Fibroblast of villous mesenchyme (primary cell): ENCODE measurements around the gene SPO11. TPM values are rescaled to one million over a fixed set of nuclear protein-coding genes. Genes with fewer than 3 reads are reported as not detected.

Experiments
- DNase-seq: peaks from one replicate; pipeline ENCODE4 v3.0.0-alpha.2; 2010; ENCODE audit warnings: low read depth
- H3K4me3 ChIP-seq: 2 replicates; pipeline ENCODE4 v1.5.1; 2011; ENCODE audit warnings: low read depth, mild to moderate bottlenecking, low read length
- total RNA-seq: library from RNA; depleted of rRNA; stranded (reverse); fragments of >200 nt; gene quantifications from 2 replicates; pipeline ENCODE4 v1.2.3, GENCODE V29; 2012
- TF ChIP-seq, protein P1 (sequence below): IDR thresholded peaks from 2 replicates; pipeline ENCODE4 v1.5.1; 2012; ENCODE audit warnings: low read depth, mild to moderate bottlenecking, low read length; ENCODE audit not compliant: insufficient read depth

Gene SPO11
- total RNA-seq, 1 donor = not detected

DNA sequence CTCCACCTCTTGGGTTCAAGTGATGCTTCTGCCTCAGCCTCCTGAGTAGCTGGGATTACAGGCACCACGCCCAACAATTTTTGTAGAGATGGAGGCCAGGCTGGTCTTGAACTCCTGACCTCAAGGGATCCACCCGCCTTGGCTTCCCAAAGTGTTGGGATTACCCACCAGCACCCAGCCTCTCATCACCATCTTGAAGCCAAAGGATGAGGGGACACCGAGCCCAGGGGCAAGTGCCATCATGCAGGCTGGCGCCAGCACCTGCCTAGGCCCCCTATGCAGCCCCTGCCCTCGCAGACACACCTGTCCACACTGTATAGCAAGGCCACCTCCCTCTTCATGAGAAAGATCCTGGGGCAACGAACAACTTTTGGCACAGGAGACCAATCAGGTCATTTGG, 56.3 kb downstream of the SPO11 start:
- no peak for DNase-seq
- TF ChIP-seq, protein P1, sequence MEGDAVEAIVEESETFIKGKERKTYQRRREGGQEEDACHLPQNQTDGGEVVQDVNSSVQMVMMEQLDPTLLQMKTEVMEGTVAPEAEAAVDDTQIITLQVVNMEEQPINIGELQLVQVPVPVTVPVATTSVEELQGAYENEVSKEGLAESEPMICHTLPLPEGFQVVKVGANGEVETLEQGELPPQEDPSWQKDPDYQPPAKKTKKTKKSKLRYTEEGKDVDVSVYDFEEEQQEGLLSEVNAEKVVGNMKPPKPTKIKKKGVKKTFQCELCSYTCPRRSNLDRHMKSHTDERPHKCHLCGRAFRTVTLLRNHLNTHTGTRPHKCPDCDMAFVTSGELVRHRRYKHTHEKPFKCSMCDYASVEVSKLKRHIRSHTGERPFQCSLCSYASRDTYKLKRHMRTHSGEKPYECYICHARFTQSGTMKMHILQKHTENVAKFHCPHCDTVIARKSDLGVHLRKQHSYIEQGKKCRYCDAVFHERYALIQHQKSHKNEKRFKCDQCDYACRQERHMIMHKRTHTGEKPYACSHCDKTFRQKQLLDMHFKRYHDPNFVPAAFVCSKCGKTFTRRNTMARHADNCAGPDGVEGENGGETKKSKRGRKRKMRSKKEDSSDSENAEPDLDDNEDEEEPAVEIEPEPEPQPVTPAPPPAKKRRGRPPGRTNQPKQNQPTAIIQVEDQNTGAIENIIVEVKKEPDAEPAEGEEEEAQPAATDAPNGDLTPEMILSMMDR = no peak
- no peak overlapping the region for H3K4me3 ChIP-seq

GRCh38 chr20:57386762-57387161, 57.2 kb downstream of the SPO11 start:
- no peak for DNase-seq
- no peak overlapping the region for H3K4me3 ChIP-seq
- TF ChIP-seq, protein P1 = no peak

GRCh38 chr20:57387463-57387862, 57.9 kb downstream of the SPO11 start:
- no peak for DNase-seq
- TF ChIP-seq, protein P1 = no peak
- no peak overlapping the region for H3K4me3 ChIP-seq

DNA sequence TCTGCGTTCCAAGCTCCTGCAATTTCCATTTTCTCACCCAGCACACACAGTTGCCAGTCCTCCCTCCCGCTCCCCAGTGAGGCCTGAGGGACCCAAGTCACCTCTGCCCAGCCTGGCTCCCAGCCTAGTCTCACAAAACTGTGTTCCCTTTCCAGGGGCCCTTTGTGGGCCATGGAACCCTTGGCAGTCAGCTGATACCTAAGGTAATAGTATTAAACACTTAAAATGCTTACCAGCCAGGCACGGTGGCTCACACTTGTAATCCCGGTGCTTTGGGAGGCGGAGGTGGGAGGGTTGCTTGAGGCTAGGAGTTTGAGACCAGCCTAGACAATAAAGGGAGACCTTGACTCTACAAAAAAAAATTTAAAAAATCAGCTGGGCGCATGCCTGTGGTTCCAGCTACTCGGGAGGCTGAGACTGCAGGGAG, 58.4 kb downstream of the SPO11 start:
- no peak overlapping the region for H3K4me3 ChIP-seq
- TF ChIP-seq, protein P1 = no peak
- DNase-seq = no peak

DNA sequence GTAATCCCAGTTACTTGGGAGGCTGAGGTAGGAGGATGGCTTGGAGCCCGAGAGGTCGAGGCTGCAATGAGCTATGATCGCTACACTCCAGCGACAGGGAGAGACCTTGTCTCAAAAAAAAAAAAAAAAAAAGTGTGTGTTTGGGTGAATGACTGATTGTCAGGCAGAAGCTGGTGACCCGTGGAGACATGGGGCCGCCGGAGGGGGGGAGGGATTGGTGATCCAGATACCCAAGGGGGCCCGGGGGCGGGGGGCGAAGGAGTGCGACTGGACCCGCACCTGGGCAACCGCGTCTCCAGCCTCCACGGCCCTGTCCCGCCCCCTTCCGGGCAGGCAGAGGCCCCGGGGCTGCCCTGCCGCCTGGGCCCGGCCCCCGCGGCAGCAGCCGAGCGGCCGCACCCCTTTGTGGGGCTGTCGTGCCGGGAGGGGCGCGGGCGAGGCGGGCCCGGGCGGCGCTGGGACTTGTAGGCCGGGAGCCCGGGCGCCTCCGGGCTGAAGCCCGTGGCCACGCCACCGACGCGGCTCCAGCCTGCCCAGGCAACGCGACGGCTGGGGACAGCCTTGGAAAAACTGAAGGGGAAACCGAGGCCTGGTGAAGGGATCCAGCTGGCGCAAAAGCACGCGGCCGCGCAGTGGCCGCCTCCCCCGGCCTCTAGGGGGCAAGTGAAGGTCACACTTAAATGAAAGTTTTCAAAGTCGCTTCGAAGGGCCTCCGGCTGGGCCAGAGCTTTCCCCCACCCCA, 59.5 kb downstream of the SPO11 start:
- peak overlapping the region; percentile 34 for H3K4me3 ChIP-seq
- DNase-seq = peak; percentile 67
- TF ChIP-seq, protein P1 = no peak

GRCh38 chr20:57389695-57390603, 60.3 kb downstream of the SPO11 start:
- no peak overlapping the region for H3K4me3 ChIP-seq
- no peak for DNase-seq
- TF ChIP-seq, protein P1 = no peak
